HEK293 (cell line): ENCODE results near the gene EXOSC9.

Experiments
- CTCF ChIA-PET: fragments of 350-600 bp; formaldehyde crosslinking; extraction: SDS; loops from one replicate; lab custom pipeline; 2021; ENCODE audit warnings: antibody characterized with exemption; lab: Yijun Ruan, JAX
- POLR2A ChIA-PET: fragments of 300-600 bp; formaldehyde crosslinking; extraction: SDS; loops from one replicate; lab custom pipeline; 2020; ENCODE audit warnings: antibody characterized with exemption, inconsistent platforms; lab: Yijun Ruan, JAX
- H3K27ac ChIP-seq: fragments of 200-500 bp; sonication (Bioruptor generic); 2 replicates; pipeline ENCODE4 v1.5.1; 2014; ENCODE audit warnings: low read depth, low read length, control low read depth, inconsistent platforms; ENCODE audit errors: extremely low read depth
- H3K36me3 ChIP-seq, 2 experiments: fragments of 200-500 bp in 1 of 2; sonication (Bioruptor generic) in 1 of 2; 1 replicate in 1 of 2; 2 replicates in 1 of 2; pipeline ENCODE4 v1.5.1; 2014 to 2017; ENCODE audit warnings: inconsistent platforms in 2 of 2, low read length in 2 of 2; ENCODE audit not compliant: control insufficient read depth in 2 of 2, insufficient read depth in 1 of 2
- H3K4me1 ChIP-seq: fragments of 200-500 bp; sonication (Bioruptor generic); 2 replicates; pipeline ENCODE4 v1.5.1; 2014; ENCODE audit warnings: mild to moderate bottlenecking, low read length, inconsistent platforms; ENCODE audit not compliant: control insufficient read depth, insufficient read depth
- H3K4me3 ChIP-seq: 2 replicates; pipeline ENCODE4 v1.5.1; 2011; ENCODE audit warnings: low read depth, mild to moderate bottlenecking, control low read depth, low read length, moderate library complexity
- H3K9me3 ChIP-seq: fragments of 200-500 bp; sonication (Bioruptor generic); 2 replicates; pipeline ENCODE4 v1.5.1; 2014; ENCODE audit warnings: low read depth, low read length, inconsistent platforms; ENCODE audit not compliant: control insufficient read depth, insufficient read depth
- BCL11B ChIP-seq: fragments of 450-650 bp; formaldehyde crosslinking; IDR thresholded peaks from 2 replicates; pipeline ENCODE4 v1.5.1; 2016; ENCODE audit warnings: low read depth, missing biosample characterization, missing genetic modification characterization
- CTCF ChIP-seq: fragments of 450-650 bp; formaldehyde crosslinking; IDR thresholded peaks from 2 replicates; pipeline ENCODE4 v1.5.1; 2016; ENCODE audit warnings: missing biosample characterization, missing genetic modification characterization
- ELK4 ChIP-seq: IDR thresholded peaks from 2 replicates; pipeline ENCODE4 v1.6.1; 2011; ENCODE audit warnings: mild to moderate bottlenecking, low read depth, low read length, borderline replicate concordance
- GLI2 ChIP-seq: fragments of 450-650 bp; formaldehyde crosslinking; IDR thresholded peaks from 2 replicates; pipeline ENCODE4; 2017; ENCODE audit warnings: missing biosample characterization, missing genetic modification characterization, low read depth, borderline replicate concordance
- PRDM4 ChIP-seq: fragments of 450-650 bp; formaldehyde crosslinking; IDR thresholded peaks from 2 replicates; pipeline ENCODE4 v1.5.1; 2017; ENCODE audit warnings: missing biosample characterization, missing genetic modification characterization
- ZBTB10 ChIP-seq: fragments of 450-650 bp; formaldehyde crosslinking; IDR thresholded peaks from 2 replicates; pipeline ENCODE4 v1.5.1; 2016; ENCODE audit warnings: missing biosample characterization, missing genetic modification characterization
- ZBTB20 ChIP-seq: fragments of 450-650 bp; formaldehyde crosslinking; IDR thresholded peaks from 2 replicates; pipeline ENCODE4 v1.5.1; 2016; ENCODE audit warnings: missing biosample characterization, missing genetic modification characterization
- ZNF248 ChIP-seq: fragments of 450-650 bp; formaldehyde crosslinking; IDR thresholded peaks from 2 replicates; pipeline ENCODE4 v1.5.1; 2017; ENCODE audit warnings: missing biosample characterization, missing genetic modification characterization
- ZNF266 ChIP-seq: fragments of 450-650 bp; formaldehyde crosslinking; IDR thresholded peaks from 2 replicates; pipeline ENCODE4 v1.5.1; 2016; ENCODE audit warnings: missing biosample characterization, missing genetic modification characterization, low read depth
- ZNF302 ChIP-seq: fragments of 450-650 bp; formaldehyde crosslinking; IDR thresholded peaks from 2 replicates; pipeline ENCODE4 v1.5.1; 2016; ENCODE audit warnings: missing biosample characterization, missing genetic modification characterization, low read depth
- ZNF341 ChIP-seq: fragments of 450-650 bp; formaldehyde crosslinking; IDR thresholded peaks from 2 replicates; pipeline ENCODE4; 2016; ENCODE audit warnings: low read depth, missing biosample characterization, missing genetic modification characterization
- ZNF530 ChIP-seq: fragments of 450-650 bp; formaldehyde crosslinking; IDR thresholded peaks from 2 replicates; pipeline ENCODE4 v1.5.1; 2016; ENCODE audit warnings: low read depth, missing biosample characterization, missing genetic modification characterization
- ZNF555 ChIP-seq: fragments of 450-650 bp; formaldehyde crosslinking; conservative IDR thresholded peaks from 2 replicates; pipeline ENCODE4 v1.5.1; 2017; ENCODE audit warnings: missing biosample characterization, mild to moderate bottlenecking, missing genetic modification characterization, inconsistent platforms
- ZNF645 ChIP-seq: fragments of 450-650 bp; formaldehyde crosslinking; IDR thresholded peaks from 2 replicates; pipeline ENCODE4; 2016; ENCODE audit warnings: missing biosample characterization, missing genetic modification characterization
- ZNF664 ChIP-seq: fragments of 450-650 bp; formaldehyde crosslinking; IDR thresholded peaks from 2 replicates; pipeline ENCODE4 v1.5.1; 2016; ENCODE audit warnings: missing biosample characterization, missing genetic modification characterization
- ZNF776 ChIP-seq: fragments of 450-650 bp; formaldehyde crosslinking; IDR thresholded peaks from 2 replicates; pipeline ENCODE4 v1.5.0; 2017; ENCODE audit warnings: missing biosample characterization, missing genetic modification characterization, borderline replicate concordance
- ZNF830 ChIP-seq: fragments of 450-650 bp; IDR thresholded peaks from 2 replicates; pipeline ENCODE4 v1.5.0; 2018; ENCODE audit warnings: missing biosample characterization, missing genetic modification characterization, low read depth, mild to moderate bottlenecking, moderate library complexity
- ZSCAN16 ChIP-seq: fragments of 450-650 bp; formaldehyde crosslinking; IDR thresholded peaks from 2 replicates; pipeline ENCODE4 v1.5.1; 2016; ENCODE audit warnings: missing biosample characterization, missing genetic modification characterization
- ZSCAN5A ChIP-seq: fragments of 450-650 bp; formaldehyde crosslinking; IDR thresholded peaks from 2 replicates; pipeline ENCODE4 v1.5.1; 2016; ENCODE audit warnings: missing biosample characterization, missing genetic modification characterization

EXOSC9 gene

GRCh38 chr4:121800638-121800960 is 524 bp upstream of the EXOSC9 start:
- TF ChIP-seq PRDM4 (tag by site-specific recombination) (0 out of 2 replicates have a peak, but pooled peaks have one; percentile 5), ZNF302 (tag by site-specific recombination) (no peak)
- CTCF ChIA-PET, result interaction anchor here (1.0 kb wide), 1 partner anchor 11 kb away, joined by 3 read pairs; no protein-coding TSS in a partner anchor
- Histone ChIP-seq H3K4me3 (peak overlapping the region; percentile 98), H3K9me3 (no peaks in the 10 kb centered on the region), H3K36me3 (peaks cover 13 to 35% of the 10 kb centered on the region in 2 experiments), H3K27ac (peak overlapping the region; percentile 30; the same call in 1 of the 2 replicates), H3K4me1 (no peaks in the 10 kb centered on the region)
- POLR2A ChIA-PET, result interaction anchor here (1.0 kb wide), 1 partner anchor 11 kb away, joined by 3 read pairs; no protein-coding TSS in a partner anchor

GRCh38 chr4:121801715-121802075 is 572 bp downstream of the EXOSC9 start:
- Histone ChIP-seq H3K4me1 (no peaks in the 10 kb centered on the region), H3K36me3 (peaks cover 23 to 46% of the 10 kb centered on the region in 2 experiments), H3K27ac (peak overlapping the region; percentile 55; the same call in 1 of the 2 replicates), H3K4me3 (peak overlapping the region; percentile 98), H3K9me3 (no peaks in the 10 kb centered on the region)
- TF ChIP-seq ZNF830 (tag by site-specific recombination) (no peak), ZNF248 (tag by site-specific recombination) (no peak), ZNF664 (tag by site-specific recombination) (peak; percentile 100), GLI2 (tag by site-specific recombination) (no peak), ZBTB20 (tag by site-specific recombination) (0 out of 2 replicates have a peak, but pooled peaks have one; percentile 4), ZNF555 (tag by site-specific recombination) (no peak), ZSCAN5A (no peak)
- POLR2A ChIA-PET, result interaction anchor here (1.0 kb wide), 1 partner anchor 12 kb away, joined by 3 read pairs; no protein-coding TSS in a partner anchor
- CTCF ChIA-PET, result no interaction called here

- H3K9me3 ChIP-seq, result no peaks in the 10 kb centered on the region
- POLR2A ChIA-PET, result interaction anchor here (0.7 kb wide), 1 partner anchor 239 kb away, joined by 4 read pairs; no protein-coding TSS in a partner anchor
- H3K27ac ChIP-seq, result no peak overlapping the region
- CTCF ChIA-PET, result interaction anchor here (0.7 kb wide), 2 partner anchors 19 to 122 kb away, joined by 3 to 7 read pairs; no protein-coding TSS in a partner anchor
- H3K4me1 ChIP-seq, result no peaks in the 10 kb centered on the region
- peaks cover 43 to 92% of the 10 kb centered on the region in 2 experiments for H3K36me3 ChIP-seq
- no peak overlapping the region for H3K4me3 ChIP-seq
- TF ChIP-seq ZBTB10 (tag by site-specific recombination) (no peak), ZNF341 (no peak), ZNF645 (tag by site-specific recombination) (no peak), ELK4 (no peak), ZNF266 (tag by site-specific recombination) (no peak), ZNF530 (tag by site-specific recombination) (no peak), ZSCAN16 (no peak), BCL11B (tag by site-specific recombination) (no peak), CTCF (tag by site-specific recombination) (no peak), ZNF776 (no peak)
Observed at GRCh38 chr4:121806411-121806810, 5.3 kb downstream of the EXOSC9 start.
